NCI-H748 (cell line): ENCODE measurements around the gene RAX.

Source experiments
- DNase-seq: peaks from one replicate; lab custom pipeline; 2025; ENCODE audit not compliant: unreplicated experiment; lab: John Stamatoyannopoulos, UW

The RAX gene

GRCh38 chr18:59249199-59249774, 24.0 kb downstream of the RAX start:
- peak; percentile 93 for DNase-seq

- no peak for DNase-seq
Measured at GRCh38 chr18:59246796-59247195, 26.5 kb downstream of the RAX start.

- no peak for DNase-seq
Measured at GRCh38 chr18:59242906-59243305, 30.3 kb downstream of the RAX start.

GRCh38 chr18:59239642-59240041, 33.6 kb downstream of the RAX start:
- DNase-seq, result no peak

GRCh38 chr18:59238385-59238784, 34.9 kb downstream of the RAX start:
- DNase-seq, result peak; percentile 83

- DNase-seq, result no peak
Measured at GRCh38 chr18:59233017-59233410, 40.2 kb downstream of the RAX start.

- DNase-seq, result peak; percentile 23
Measured at GRCh38 chr18:59232309-59233016, 40.8 kb downstream of the RAX start.

GRCh38 chr18:59231877-59232276, 41.4 kb downstream of the RAX start:
- DNase-seq, result no peak

- DNase-seq, result no peak
Measured at GRCh38 chr18:59231114-59231513, 42.1 kb downstream of the RAX start.

- no peak for DNase-seq
Measured at GRCh38 chr18:59229701-59230443, 43.4 kb downstream of the RAX start.

- no peak for DNase-seq
Measured at GRCh38 chr18:59229191-59229590, 44.1 kb downstream of the RAX start.

- no peak for DNase-seq
Measured at GRCh38 chr18:59228351-59228750, 44.9 kb downstream of the RAX start.

- no peak for DNase-seq
Measured at GRCh38 chr18:59222341-59222740, 50.9 kb downstream of the RAX start.

GRCh38 chr18:59220784-59221765, 52.2 kb downstream of the RAX start:
- DNase-seq, result peak; percentile 61

GRCh38 chr18:59220164-59220783, 53.0 kb downstream of the RAX start:
- DNase-seq, result peak; percentile 60

GRCh38 chr18:59219672-59220163, 53.5 kb downstream of the RAX start, which contains the start of gene GRP:
Gene GRP (plus strand): TSS chr18:59220158. CDS start chr18:59220266, 108 bp downstream.
- DNase-seq, result peak; percentile 69

GRCh38 chr18:59218018-59218417, 55.2 kb downstream of the RAX start:
- peak; percentile 58 for DNase-seq
